Endothelial cell of umbilical vein (primary cell): ENCODE data around the gene DPYD. TPM values are rescaled to one million over a fixed set of nuclear protein-coding genes. Genes with fewer than 3 reads are reported as not detected.

ENCODE experiments used
- BruUV-seq: library from RNA; stranded (reverse); fragments of 400-500 nt; replicated peaks from 2 replicates; lab custom pipeline; 2021; lab: Mats Ljungman, UMichigan
- CTCF ChIA-PET: fragments of 300-600, 350-600 bp; sonication (Branson Sonifier 250); formaldehyde crosslinking; loops from one replicate; lab custom pipeline; 2021; ENCODE audit warnings: antibody characterized with exemption, inconsistent platforms; lab: Charles Lee
- POLR2A ChIA-PET: fragments of 300-600, 350-600 bp; sonication (Branson Sonifier 250); formaldehyde crosslinking; loops from one replicate; lab custom pipeline; 2021; ENCODE audit warnings: antibody characterized with exemption, inconsistent platforms; lab: Charles Lee
- DNase-seq: peaks from one replicate; pipeline ENCODE4 v3.0.0-alpha.2; 2011; ENCODE audit warnings: low read depth, low spot score
- FAIRE-seq: peaks from 2 replicates; lab custom pipeline; 2011; peaks lifted over from hg19 to GRCh38; lab: Jason Lieb, UNC
- H2AFZ ChIP-seq: 2 replicates; pipeline ENCODE4 v1.6.0; 2012; ENCODE audit warnings: low read depth, low read length, control low read depth, inconsistent platforms
- H3K27ac ChIP-seq: 2 replicates; pipeline ENCODE4 v1.5.1; 2011; ENCODE audit warnings: low read depth, mild to moderate bottlenecking, control low read depth, low read length, moderate library complexity; ENCODE audit not compliant: insufficient read depth
- H3K27me3 ChIP-seq, 2 experiments: 2 replicates each; pipeline versions ENCODE4 v1.6.0 to v1.6.1; 2011; ENCODE audit warnings: low read length in 2 of 2, mixed read lengths in 1 of 2; ENCODE audit not compliant: control insufficient read depth in 2 of 2, insufficient read depth in 2 of 2
- H3K36me3 ChIP-seq, 2 experiments: 2 replicates in 1 of 2; 3 replicates in 1 of 2; pipeline ENCODE4 v1.5.1; 2011; ENCODE audit warnings: low read length in 2 of 2, mild to moderate bottlenecking in 1 of 2, moderate library complexity in 1 of 2; ENCODE audit not compliant: control insufficient read depth in 2 of 2, insufficient read depth in 2 of 2; ENCODE audit errors: extremely low read depth in 1 of 2
- H3K4me1 ChIP-seq: 3 replicates; pipeline ENCODE4 v1.5.1; 2011; ENCODE audit warnings: mild to moderate bottlenecking, low read length; ENCODE audit not compliant: control insufficient read depth, insufficient read depth; ENCODE audit errors: extremely low read depth
- H3K4me2 ChIP-seq: 2 replicates; pipeline ENCODE4 v1.6.1; 2011; ENCODE audit warnings: low read length, control low read depth, mixed read lengths; ENCODE audit not compliant: insufficient read depth
- H3K4me3 ChIP-seq, 3 experiments: fragments of 200-600 bp in 1 of 3; sonication (generic), shearing (Covaris generic) in 1 of 3; replicated peaks in 1 of 3; 2 replicates each; pipeline ENCODE4 v1.5.1; 2011 to 2016; ENCODE audit warnings: control low read depth in 3 of 3, low read length in 3 of 3, mild to moderate bottlenecking in 2 of 3, inconsistent platforms in 1 of 3, low read depth in 1 of 3, moderate library complexity in 1 of 3; ENCODE audit not compliant: insufficient read depth in 1 of 3
- H3K79me2 ChIP-seq: 2 replicates; pipeline ENCODE4 v1.6.0; 2012; ENCODE audit warnings: low read length, inconsistent platforms; ENCODE audit not compliant: control insufficient read depth, insufficient read depth
- H3K9ac ChIP-seq: replicated peaks from 2 replicates; pipeline ENCODE3; 2011; ENCODE audit warnings: low read length, control low read depth; ENCODE audit not compliant: insufficient read depth; ENCODE audit errors: extremely low read depth
- H3K9me1 ChIP-seq: replicated peaks from 3 replicates; pipeline ENCODE4 v1.6.0; 2011; ENCODE audit warnings: mild to moderate bottlenecking, low read length; ENCODE audit not compliant: control insufficient read depth, insufficient read depth; ENCODE audit errors: extremely low read depth
- H3K9me3 ChIP-seq: replicated peaks from 2 replicates; pipeline ENCODE4 v1.5.1; 2012; ENCODE audit warnings: low read length, inconsistent platforms; ENCODE audit not compliant: control insufficient read depth, insufficient read depth
- H4K20me1 ChIP-seq: replicated peaks from 2 replicates; pipeline ENCODE3; 2011; ENCODE audit warnings: mild to moderate bottlenecking, low read length; ENCODE audit not compliant: control insufficient read depth, insufficient read depth; ENCODE audit errors: extremely low read depth
- FOS ChIP-seq: IDR thresholded peaks from 2 replicates; pipeline ENCODE4 v1.6.1; 2011; ENCODE audit warnings: mild to moderate bottlenecking, low read length, moderate library complexity, borderline replicate concordance; ENCODE audit not compliant: insufficient read depth
- MAX ChIP-seq: IDR thresholded peaks from 2 replicates; pipeline ENCODE4 v1.6.1; 2011; ENCODE audit not compliant: insufficient read depth, insufficient read length
- MYC ChIP-seq: IDR thresholded peaks from one replicate; pipeline ENCODE4 v1.6.1; 2011; ENCODE audit warnings: mild to moderate bottlenecking, low read depth, low read length
- POLR2AphosphoS5 ChIP-seq: IDR thresholded peaks from 2 replicates; pipeline ENCODE4 v1.6.1; 2012; ENCODE audit warnings: low read depth, mild to moderate bottlenecking, control low read depth, low read length, moderate library complexity; ENCODE audit not compliant: insufficient read depth
- dilution Hi-C: fragments of 300-500 bp; cut with MboI; formaldehyde crosslinking; loops from one replicate; pipeline ENCODE4 v1.15.0; 2019; ENCODE audit warnings: low sequenced_read_pairs; ENCODE audit not compliant: extremely low pct_ligation_motif_present
- intact Hi-C: fragments of 100-400 bp; cut with micrococcal nuclease; formaldehyde crosslinking; loops from one replicate; pipeline ENCODE4 v1.10.0; 2022
- polyA plus RNA-seq, 4 experiments: library from polyadenylated mRNA; depleted of rRNA in 3 of 4; stranded (reverse) in 3 of 4; unstranded in 1 of 4; fragments of >200 nt; gene quantifications; 2 replicates each; pipeline versions ENCODE4 v1.2.1 to v1.2.3, GENCODE V29; 2011 to 2012; ENCODE audit warnings: missing spikeins in 1 of 4
- total RNA-seq: library from RNA; stranded (reverse); gene quantifications from 2 replicates; pipeline ENCODE4 v1.2.3, GENCODE V29; 2021

The DPYD gene
- total and polyA plus RNA-seq, 2 donors (not counting 3 experiments of a cell fraction or from before 2014, with no cell fraction given): 4.6 to 15.1 TPM

- no peak for TF ChIP-seq FOS
- no peak for TF ChIP-seq MYC
- TF ChIP-seq MAX: no peak
- TF ChIP-seq POLR2AphosphoS5: no peak
- intact Hi-C loops: no loop called here
- no peaks in the 10 kb centered on the region for H3K79me2 ChIP-seq
- H3K4me2 ChIP-seq: no peak overlapping the region
- no peaks in the 10 kb centered on the region for H3K9me3 ChIP-seq
- POLR2A ChIA-PET: no interaction called here
- DNase-seq (no peak), FAIRE-seq (no peak)
- H3K27me3 ChIP-seq: no peaks in the 10 kb centered on the region
- H3K9me1 ChIP-seq: no peaks in the 10 kb centered on the region
- H3K4me1 ChIP-seq: no peaks in the 10 kb centered on the region
- no peak overlapping the region for H3K9ac ChIP-seq
- H3K27ac ChIP-seq: no peak overlapping the region
- H4K20me1 ChIP-seq: no peaks in the 10 kb centered on the region
- H3K36me3 ChIP-seq: no peaks in the 10 kb centered on the region
- H2AFZ ChIP-seq: no peak overlapping the region
- dilution Hi-C loops: no loop called here
- H3K4me3 ChIP-seq: no peak overlapping the region
- CTCF ChIA-PET: interaction anchor here (0.9 kb wide), 1 partner anchor 14 kb away, joined by 3 read pairs; no protein-coding TSS in a partner anchor
- BruUV-seq: no TSS peak
Observed at GRCh38 chr1:97307568-97307967, 613.3 kb downstream of the DPYD start.

DNA sequence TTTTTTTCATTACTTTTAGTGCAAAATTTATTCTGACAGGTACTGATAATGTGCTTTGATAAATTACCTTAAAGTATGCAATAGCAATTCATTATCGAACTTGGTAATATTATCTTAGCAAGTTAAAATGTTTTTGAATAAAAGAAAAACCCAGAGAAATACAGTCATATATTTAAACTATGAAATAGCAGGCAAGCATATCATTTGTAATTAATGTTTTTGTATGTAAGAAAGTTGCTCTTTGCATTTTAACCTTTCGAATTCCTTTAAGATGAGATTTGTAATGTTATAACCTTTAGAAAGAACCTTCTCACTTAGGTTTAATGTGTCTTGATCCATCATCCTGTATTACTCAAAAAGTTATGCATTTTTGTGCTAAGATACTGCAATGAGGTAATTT is 613.7 kb downstream of the DPYD start:
- H4K20me1 ChIP-seq: no peaks in the 10 kb centered on the region
- intact Hi-C loops: no loop called here
- no peaks in the 10 kb centered on the region for H3K79me2 ChIP-seq
- H3K36me3 ChIP-seq: no peaks in the 10 kb centered on the region
- no peaks in the 10 kb centered on the region for H3K27me3 ChIP-seq
- H2AFZ ChIP-seq: no peak overlapping the region
- ChIA-PET CTCF (interaction anchor here (0.9 to 1.1 kb wide), 3 partner anchors 10 to 14 kb away, joined by 3 to 4 read pairs (median 4); no protein-coding TSS in a partner anchor), POLR2A (no interaction called here)
- H3K4me3 ChIP-seq: no peak overlapping the region
- FAIRE-seq (no peak), DNase-seq (no peak)
- no peak overlapping the region for H3K27ac ChIP-seq
- H3K4me2 ChIP-seq: no peak overlapping the region
- TF ChIP-seq FOS (no peak), POLR2AphosphoS5 (no peak)
- dilution Hi-C loops: no loop called here
- no TSS peak for BruUV-seq
- H3K9ac ChIP-seq: no peak overlapping the region
- H3K9me3 ChIP-seq: no peaks in the 10 kb centered on the region
- no peaks in the 10 kb centered on the region for H3K9me1 ChIP-seq
- H3K4me1 ChIP-seq: no peaks in the 10 kb centered on the region
